GM18499 (cell line): Measurements from ENCODE around the gene SLK.

Experiments used
- ATAC-seq: cut with Tn5 transposase; IDR thresholded peaks from one replicate; pipeline ENCODE4 v1.9.1; 2021; ENCODE audit warnings: moderate number of reproducible peaks; ENCODE audit not compliant: insufficient read depth, unreplicated experiment

The SLK gene

GRCh38 chr10:104031631-104032030 is 64.7 kb downstream of the SLK start:
- ATAC-seq = no peak

GRCh38 chr10:104032144-104032775 is 65.3 kb downstream of the SLK start:
- ATAC-seq = no peak

GRCh38 chr10:104033401-104033930 is 66.5 kb downstream of the SLK start:
- no peak for ATAC-seq

GRCh38 chr10:104033966-104034365 is 67.0 kb downstream of the SLK start:
- no peak for ATAC-seq

GRCh38 chr10:104034401-104035193 is 67.7 kb downstream of the SLK start:
- ATAC-seq = no peak

DNA sequence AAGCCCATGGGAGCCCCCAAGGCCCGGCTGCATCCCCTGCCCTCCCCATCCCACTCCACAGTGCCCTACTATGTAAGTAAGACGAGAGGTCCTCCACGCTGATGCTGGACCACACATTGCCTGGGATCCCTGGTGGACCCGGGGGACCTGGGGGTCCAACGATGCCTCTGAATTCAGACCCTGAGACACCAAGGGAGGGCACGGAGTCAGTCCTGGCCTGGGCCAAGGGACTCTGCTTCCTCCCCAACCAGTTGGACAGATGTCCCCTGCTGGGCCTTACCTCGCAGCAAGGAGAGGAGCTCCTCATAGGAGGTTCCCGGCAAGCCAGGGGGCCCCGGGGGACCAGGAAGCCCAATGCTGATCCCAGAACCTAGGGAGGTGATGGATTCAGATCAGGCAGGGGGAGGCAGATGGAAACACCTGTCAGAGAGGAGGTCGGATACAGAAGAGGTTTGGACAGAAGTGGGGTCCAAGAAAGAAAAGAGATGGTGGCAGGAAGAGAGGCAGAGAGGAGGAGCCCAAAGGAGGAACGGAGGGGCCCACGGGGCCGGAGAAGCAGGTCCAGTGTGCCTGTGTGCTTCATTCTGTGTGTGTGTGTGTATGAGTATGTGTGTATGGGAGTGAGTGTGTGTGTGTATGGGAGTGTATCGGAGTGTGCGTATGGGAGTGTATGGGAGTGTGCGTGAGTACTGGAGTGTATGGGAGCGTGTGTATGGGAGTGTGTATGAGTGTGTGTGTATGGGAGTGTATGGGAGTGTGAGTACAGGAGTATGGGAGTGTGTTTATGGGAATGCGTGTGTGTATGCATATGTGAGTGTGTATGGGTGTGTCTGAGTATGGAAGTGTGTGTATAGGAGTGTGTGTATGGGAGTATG is 68.5 kb downstream of the SLK start:
- no peak for ATAC-seq

DNA sequence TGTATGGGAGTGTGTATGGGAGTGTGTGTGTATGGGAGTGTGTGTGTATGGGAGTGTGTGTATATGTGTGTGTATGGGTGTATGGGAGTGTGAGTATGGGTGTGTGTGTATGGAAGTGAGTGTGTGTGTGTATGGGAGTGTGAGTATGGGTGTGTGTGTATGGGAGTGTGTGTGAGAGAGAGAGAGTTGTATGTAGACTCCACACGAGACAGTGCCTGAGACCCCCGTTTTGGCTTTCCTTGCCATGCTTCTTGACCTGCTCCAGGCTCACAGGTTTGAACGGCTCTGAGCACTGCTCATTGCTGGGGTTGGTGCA is 69.1 kb downstream of the SLK start:
- no peak for ATAC-seq

- no peak for ATAC-seq
Measured at GRCh38 chr10:104036518-104037260, 69.7 kb downstream of the SLK start.

DNA sequence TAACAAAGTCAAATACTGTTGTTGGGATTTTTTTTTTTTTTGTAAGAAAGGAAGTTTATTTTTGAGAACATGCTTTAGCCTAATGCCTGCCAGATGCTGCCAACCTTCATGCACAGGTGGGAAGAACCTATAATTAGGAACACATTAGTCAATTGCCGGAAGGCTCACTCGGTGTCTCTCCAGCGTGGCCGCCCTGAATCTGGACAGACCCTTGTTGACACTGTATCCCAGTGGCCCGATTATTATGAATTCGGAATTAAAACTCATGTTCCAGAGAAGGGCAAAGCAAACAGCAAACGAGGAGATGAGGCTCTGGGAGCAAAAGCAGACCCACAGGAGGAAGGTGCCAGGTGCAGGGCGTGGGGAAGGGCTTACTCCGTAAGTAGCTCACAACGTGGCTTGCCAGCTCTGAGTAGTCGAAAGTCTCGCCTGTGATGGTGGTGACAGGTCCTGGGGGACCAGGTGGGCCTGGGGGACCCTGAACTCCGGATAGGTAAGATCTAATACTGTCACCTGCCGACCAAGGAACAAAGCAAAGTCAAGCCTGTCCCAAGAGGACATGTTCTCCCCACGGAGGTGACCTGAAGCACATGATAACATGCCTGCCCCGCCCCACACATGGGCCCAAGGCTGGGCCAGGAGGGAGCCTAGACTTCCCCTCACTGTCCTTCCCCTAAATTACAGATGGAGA is 70.5 kb downstream of the SLK start:
- ATAC-seq = no peak

- ATAC-seq = no peak
Measured at GRCh38 chr10:104038537-104038936, 71.6 kb downstream of the SLK start.

GRCh38 chr10:104038958-104039752 is 72.2 kb downstream of the SLK start:
- no peak for ATAC-seq

DNA sequence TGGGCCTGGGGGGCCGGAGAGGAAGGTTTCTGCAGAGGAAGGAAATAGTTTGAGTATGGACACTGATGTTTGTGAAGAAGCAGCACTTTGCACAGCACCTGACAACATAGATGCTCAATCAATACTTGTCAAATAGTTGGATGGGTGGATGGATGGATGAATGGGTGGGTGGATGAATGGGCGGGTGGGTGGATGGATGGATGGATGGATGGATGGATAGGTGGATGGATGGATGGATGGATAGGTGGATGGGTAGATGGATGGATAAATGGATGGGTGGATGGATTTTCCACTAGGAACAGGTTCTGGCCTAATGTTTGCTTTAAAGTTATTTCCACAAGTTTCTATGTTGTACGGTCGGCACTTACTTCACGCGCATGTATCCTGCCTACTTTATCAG is 73.4 kb downstream of the SLK start:
- no peak for ATAC-seq

GRCh38 chr10:104040862-104041789 is 74.2 kb downstream of the SLK start:
- no peak for ATAC-seq

GRCh38 chr10:104041891-104042535 is 75.1 kb downstream of the SLK start:
- ATAC-seq = no peak

DNA sequence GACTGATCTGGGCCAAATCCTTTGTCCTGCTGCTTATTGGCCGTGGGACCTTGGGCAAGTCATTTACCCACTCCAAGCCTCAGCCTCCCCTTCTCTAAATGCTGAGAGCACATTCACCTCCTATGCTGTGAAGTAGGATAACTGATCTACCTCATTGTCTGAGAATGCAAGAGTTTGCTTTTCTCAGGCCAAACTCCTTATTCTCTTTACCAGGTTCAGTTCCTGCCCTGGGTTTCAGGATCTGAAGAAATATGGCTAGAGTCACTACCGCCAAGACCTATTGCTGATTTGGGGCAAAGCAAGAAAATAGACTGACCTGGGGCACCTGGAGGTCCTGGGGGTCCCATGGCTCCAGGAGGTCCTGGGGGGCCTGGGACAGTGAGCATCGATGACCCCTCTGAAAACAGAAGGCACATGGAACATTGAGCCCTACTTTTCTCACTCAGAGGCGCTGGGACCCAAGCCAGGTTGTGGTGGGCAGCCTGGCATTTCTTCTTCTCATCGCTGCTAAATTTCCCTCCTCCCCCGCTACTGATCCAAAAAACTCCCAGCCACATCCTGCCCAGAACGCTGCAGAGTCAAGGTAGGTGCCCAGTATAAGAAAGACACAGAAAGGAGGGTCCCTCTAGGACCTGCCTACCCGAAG is 76.4 kb downstream of the SLK start:
- ATAC-seq = no peak

- ATAC-seq = no peak
Measured at GRCh38 chr10:104043854-104044253, 76.9 kb downstream of the SLK start.
